Left lung (tissue), 10 donors: ENCODE results near the gene BTBD19. TPM values are rescaled to one million over a fixed set of nuclear protein-coding genes. Genes with fewer than 3 reads are reported as not detected.

ENCODE experiments used
- ATAC-seq: fragments of 200-7000 bp; cut with Tn5 transposase; one replicate; pipeline ENCODE4 v1.9.1; 2020; ENCODE audit warnings: moderate library complexity
- DNase-seq, 4 donors: peaks; one replicate each; pipeline ENCODE4 v3.0.0-alpha.2; 2013 to 2020
- H3K27ac ChIP-seq, 2 donors: fragments of 200-600 bp; sonication (generic) in 1 of 2; one replicate each; pipeline versions ENCODE4 v1.5.0 to v1.8.0; 2020 to 2021
- H3K27me3 ChIP-seq, 2 donors: fragments of 200-600 bp; sonication (generic) in 1 of 2; one replicate each; pipeline versions ENCODE4 v1.5.0 to v1.8.0; 2020 to 2021
- H3K36me3 ChIP-seq, 2 donors: fragments of 200-600 bp; sonication (generic) in 1 of 2; one replicate each; pipeline versions ENCODE4 v1.5.0 to v1.8.0; 2020 to 2021
- H3K4me1 ChIP-seq, 2 donors: fragments of 200-600 bp; one replicate each; pipeline ENCODE4 v1.8.0; 2021
- H3K4me3 ChIP-seq, 2 donors: fragments of 200-600 bp; sonication (generic) in 1 of 2; one replicate each; pipeline versions ENCODE4 v1.5.0 to v1.8.0; 2020 to 2021; ENCODE audit warnings: mild to moderate bottlenecking in 1 of 2
- H3K9me3 ChIP-seq, 2 donors: fragments of 200-600 bp; sonication (generic) in 1 of 2; one replicate each; pipeline versions ENCODE4 v1.5.0 to v1.8.0; 2020 to 2021
- intact Hi-C, 2 donors: fragments of 100-400 bp; cut with DNase I; formaldehyde crosslinking; loops; one replicate each; pipeline versions ENCODE4 v1.11.2 to v1.14.2; 2022
- polyA plus RNA-seq, 6 donors: library from polyadenylated mRNA; unstranded; fragments of 120-200 nt; gene quantifications; one replicate each; pipeline ENCODE4 v1.2.1, GENCODE V29; 2013; ENCODE audit not compliant: insufficient read length in 6 of 6
- total RNA-seq, 2 donors: library from RNA; stranded (reverse); fragmentation: NEBNext Ultra II Directional; extraction: Animal tissue kit (Norgen Biotek cat#: 25700); gene quantifications; one replicate each; pipeline ENCODE4 v1.2.1, GENCODE V29; 2021
- TF ChIP-seq, protein P1 (sequence below), 2 donors: fragments of 200-600 bp; sonication (generic) in 1 of 2; IDR thresholded peaks; one replicate each; pipeline versions ENCODE4 v1.5.0 to v1.8.0; 2021; ENCODE audit warnings: antibody characterized with exemption in 2 of 2
- donor health status: DM: no; HTN: yes; CAD: no.
- donor health status: DM: no; HTN: no; CAD: no.

Gene BTBD19
- total and polyA plus RNA-seq, 8 donors: 15.3 to 27.6 (median 23.6) TPM

DNA sequence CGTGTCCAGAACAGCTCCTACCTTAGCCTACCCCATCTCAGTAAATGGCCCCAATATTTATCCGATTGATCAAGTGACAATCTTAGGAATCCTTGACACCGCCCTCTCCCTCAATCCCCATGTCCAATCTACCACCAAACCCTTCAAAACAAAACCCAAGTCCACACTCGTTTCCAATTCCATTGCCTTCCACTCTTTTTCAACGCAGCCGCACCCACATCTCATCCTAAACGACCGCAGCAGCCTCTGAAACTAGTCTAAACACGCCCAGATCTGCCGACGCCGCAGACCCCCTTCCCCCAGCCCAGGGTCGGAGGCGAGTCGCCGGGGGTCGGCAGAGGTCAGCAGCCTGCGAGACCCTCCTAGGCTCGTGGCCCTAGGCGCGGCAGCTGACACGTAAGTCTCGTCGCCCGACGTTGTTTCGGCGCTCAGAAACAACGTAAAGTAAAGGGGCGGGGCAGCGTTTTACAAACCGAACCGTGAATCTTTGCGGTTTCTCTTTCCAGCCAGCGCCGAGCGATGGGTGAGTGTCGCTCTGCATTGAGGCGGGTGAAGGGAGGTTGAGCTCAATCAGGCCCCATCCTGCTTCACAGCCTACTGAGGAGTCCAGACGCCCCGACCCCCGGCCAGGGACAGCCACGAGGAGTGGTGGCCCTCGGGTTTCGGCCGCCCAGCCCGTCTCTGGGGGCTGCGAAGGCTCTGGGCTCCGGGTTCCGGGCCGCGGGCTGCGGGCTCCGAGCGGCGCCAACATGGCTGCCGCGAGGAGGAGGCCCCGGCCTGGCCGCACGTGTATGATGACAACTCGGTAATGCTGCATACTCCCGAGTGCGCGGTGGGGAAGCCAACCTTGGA is 33.0 kb upstream of the BTBD19 start, which contains the start of gene RPS8:
TSS of gene RPS8 (plus strand) at position 463 of the 852 bp plus-strand sequence. CDS start at position 520, 57 bp downstream.
- Histone ChIP-seq H3K27ac (peak within 1 kb of the TSS; percentile 91 to 93), H3K4me3 (peak within 1 kb of the TSS; percentile 88 to 93), H3K27me3 (no peaks in the 10 kb centered on the region), H3K9me3 (no peaks in the 10 kb centered on the region), H3K36me3 (peaks cover 0 to 42% of the 10 kb centered on the region in 2 donors), H3K4me1 (peaks cover 21 to 39% of the 10 kb centered on the region in 2 donors)
- TF ChIP-seq, protein P1, sequence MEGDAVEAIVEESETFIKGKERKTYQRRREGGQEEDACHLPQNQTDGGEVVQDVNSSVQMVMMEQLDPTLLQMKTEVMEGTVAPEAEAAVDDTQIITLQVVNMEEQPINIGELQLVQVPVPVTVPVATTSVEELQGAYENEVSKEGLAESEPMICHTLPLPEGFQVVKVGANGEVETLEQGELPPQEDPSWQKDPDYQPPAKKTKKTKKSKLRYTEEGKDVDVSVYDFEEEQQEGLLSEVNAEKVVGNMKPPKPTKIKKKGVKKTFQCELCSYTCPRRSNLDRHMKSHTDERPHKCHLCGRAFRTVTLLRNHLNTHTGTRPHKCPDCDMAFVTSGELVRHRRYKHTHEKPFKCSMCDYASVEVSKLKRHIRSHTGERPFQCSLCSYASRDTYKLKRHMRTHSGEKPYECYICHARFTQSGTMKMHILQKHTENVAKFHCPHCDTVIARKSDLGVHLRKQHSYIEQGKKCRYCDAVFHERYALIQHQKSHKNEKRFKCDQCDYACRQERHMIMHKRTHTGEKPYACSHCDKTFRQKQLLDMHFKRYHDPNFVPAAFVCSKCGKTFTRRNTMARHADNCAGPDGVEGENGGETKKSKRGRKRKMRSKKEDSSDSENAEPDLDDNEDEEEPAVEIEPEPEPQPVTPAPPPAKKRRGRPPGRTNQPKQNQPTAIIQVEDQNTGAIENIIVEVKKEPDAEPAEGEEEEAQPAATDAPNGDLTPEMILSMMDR (IDR thresholded peaks at IDR 0.05): no peak
- intact Hi-C loops: no loop called here
- DNase-seq: peak; percentile 93 to 96 (median 94)
- ATAC-seq: peak; percentile 94

DNA sequence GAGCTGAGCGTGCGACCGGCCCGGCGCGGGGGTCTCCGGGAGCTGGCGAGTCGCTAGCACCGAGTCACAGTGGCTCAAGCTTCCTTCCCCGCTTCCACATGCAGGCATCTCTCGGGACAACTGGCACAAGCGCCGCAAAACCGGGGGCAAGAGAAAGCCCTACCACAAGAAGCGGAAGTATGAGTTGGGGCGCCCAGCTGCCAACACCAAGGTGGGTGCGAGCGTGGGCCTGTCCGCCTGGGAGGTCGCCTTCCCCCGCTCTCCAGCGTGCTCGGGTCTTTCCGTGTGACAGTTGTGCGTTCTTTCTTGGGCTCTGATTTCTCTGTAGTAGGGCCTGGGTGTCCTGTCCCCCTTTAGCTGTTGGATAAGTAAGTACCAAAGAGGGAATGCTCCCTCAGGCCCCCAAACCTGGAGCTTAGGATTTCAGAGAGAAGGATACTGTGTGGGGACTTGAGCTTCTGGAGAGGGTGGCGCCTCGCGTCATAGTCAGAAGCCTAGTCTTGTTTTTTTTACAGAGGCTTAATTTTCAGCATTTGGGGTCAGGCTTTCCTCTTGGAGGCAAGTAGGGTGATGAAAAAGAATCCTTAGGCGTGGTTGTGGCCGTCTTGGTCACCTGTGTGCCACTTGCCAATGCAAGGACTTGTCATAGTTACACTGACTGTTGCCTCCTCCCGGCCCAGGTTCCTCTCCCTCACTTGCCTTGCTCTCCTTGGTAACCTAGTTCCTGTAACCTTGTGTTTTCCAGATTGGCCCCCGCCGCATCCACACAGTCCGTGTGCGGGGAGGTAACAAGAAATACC is 32.2 kb upstream of the BTBD19 start:
- H3K9me3 ChIP-seq: no peaks in the 10 kb centered on the region
- no peaks in the 10 kb centered on the region for H3K27me3 ChIP-seq
- DNase-seq: peak in 1 of 4 donors; percentile 89
- H3K36me3 ChIP-seq: peaks cover 0 to 50% of the 10 kb centered on the region in 2 donors
- peak overlapping the region; percentile 91 to 93 for H3K27ac ChIP-seq
- peaks cover 21 to 39% of the 10 kb centered on the region in 2 donors for H3K4me1 ChIP-seq
- peak overlapping the region; percentile 88 to 93 for H3K4me3 ChIP-seq
- TF ChIP-seq, protein P1 (IDR thresholded peaks at IDR 0.05): no peak
- intact Hi-C loops: no loop called here
- peak; percentile 22 for ATAC-seq

DNA sequence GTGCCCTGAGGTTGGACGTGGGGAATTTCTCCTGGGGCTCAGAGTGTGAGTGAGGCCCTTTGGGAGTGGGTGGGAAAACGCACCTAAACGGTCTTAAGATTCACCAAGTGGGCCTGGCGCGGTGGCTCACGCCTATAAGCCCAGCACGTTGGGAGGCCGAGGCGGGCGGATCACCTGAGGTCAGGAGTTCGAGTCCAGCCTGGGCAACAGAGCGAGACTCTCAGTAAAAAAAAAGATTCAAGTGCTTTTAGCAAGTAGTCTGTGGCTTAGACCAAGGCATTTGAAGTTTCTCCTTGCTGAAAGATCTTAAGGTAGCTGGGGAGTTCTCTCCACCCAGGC is 31.6 kb upstream of the BTBD19 start:
- no peak for ATAC-seq
- DNase-seq: peak in 1 of 4 donors; percentile 54
- H3K36me3 ChIP-seq: peaks cover 0 to 56% of the 10 kb centered on the region in 2 donors
- no peaks in the 10 kb centered on the region for H3K9me3 ChIP-seq
- intact Hi-C loops: no loop called here
- H3K4me1 ChIP-seq: peaks cover 21 to 39% of the 10 kb centered on the region in 2 donors
- TF ChIP-seq, protein P1 (IDR thresholded peaks at IDR 0.05): no peak
- H3K27me3 ChIP-seq: no peaks in the 10 kb centered on the region
- peak overlapping the region; percentile 88 to 93 for H3K4me3 ChIP-seq
- peak overlapping the region; percentile 91 to 93 for H3K27ac ChIP-seq

GRCh38 chr1:44777547-44777946 is 30.8 kb upstream of the BTBD19 start:
- TF ChIP-seq, protein P1 (IDR thresholded peaks at IDR 0.05): no peak
- no peak for ATAC-seq
- Histone ChIP-seq H3K4me3 (peak overlapping the region in 1 of 2 donors; percentile 88), H3K9me3 (no peaks in the 10 kb centered on the region), H3K27ac (peak overlapping the region in 1 of 2 donors; percentile 5), H3K27me3 (no peaks in the 10 kb centered on the region), H3K4me1 (peaks cover 21 to 39% of the 10 kb centered on the region in 2 donors), H3K36me3 (peaks cover 0 to 62% of the 10 kb centered on the region in 2 donors)
- intact Hi-C loops: no loop called here
- peak in 1 of 4 donors; percentile 53 for DNase-seq
